Esophagus squamous epithelium (tissue), 5 donors: ENCODE measurements around the gene MRGPRF. TPM values are rescaled to one million over a fixed set of nuclear protein-coding genes. Genes with fewer than 3 reads are reported as not detected.
"Not testable (repeated sequence)": the region's sequence is repeated elsewhere in the genome, so short reads cannot be mapped to it uniquely, and the experiment has no call there.

ENCODE experiments used
- DNase-seq: peaks from one replicate; lab custom pipeline; 2025; lab: John Stamatoyannopoulos, UW
- H3K27ac ChIP-seq, 4 donors: fragments of 200-600 bp; sonication (generic); one replicate each; pipeline ENCODE4 v1.5.1; 2016 to 2019; ENCODE audit warnings: mild to moderate bottlenecking in 1 of 4
- H3K27me3 ChIP-seq, 4 donors: fragments of 200-600 bp; sonication (generic); 1 replicate in 3 of 4; 2 replicates in 1 of 4; pipeline versions ENCODE4 v1.5.1 to v1.6.0; 2017 to 2021; ENCODE audit warnings: antibody characterized with exemption in 1 of 4
- H3K36me3 ChIP-seq, 3 donors: fragments of 200-600 bp; sonication (generic); one replicate each; pipeline ENCODE4 v1.5.1; 2016 to 2019
- H3K4me1 ChIP-seq, 3 donors: fragments of 200-600 bp; sonication (generic); one replicate each; pipeline ENCODE4 v1.5.1; 2017 to 2019
- H3K4me3 ChIP-seq, 4 donors: fragments of 200-600 bp; sonication (generic); 1 replicate in 3 of 4; 2 replicates in 1 of 4; pipeline ENCODE4 v1.5.1; 2016 to 2019; ENCODE audit warnings: mild to moderate bottlenecking in 2 of 4, moderate library complexity in 1 of 4
- H3K9me3 ChIP-seq, 3 donors: fragments of 200-600 bp; sonication (generic); one replicate each; pipeline ENCODE4 v1.5.1; 2016 to 2019
- POLR2A ChIP-seq, 4 donors: fragments of 450-650 bp; IDR thresholded peaks; one replicate each; pipeline ENCODE4 v1.6.1; 2017; ENCODE audit warnings: antibody characterized with exemption in 4 of 4, mild to moderate bottlenecking in 4 of 4, moderate library complexity in 3 of 4
- WGBS, 2 donors: methylation state at CpG; one replicate each; pipeline ENCODE4 v1.1.5; 2018; 5-methylcytosine and 5-hydroxymethylcytosine counted together
- intact Hi-C: fragments of 100-400 bp; cut with DNase I; formaldehyde crosslinking; loops from one replicate; pipeline ENCODE4 v1.15.0; 2022
- total RNA-seq, 4 donors: library from RNA; depleted of rRNA; stranded (reverse); fragments of >200 nt; gene quantifications; one replicate each; pipeline ENCODE4 v1.1.0, GENCODE V29; 2016
- TF ChIP-seq, protein P1 (sequence below), 6 experiments: fragments of 450-650 bp in 4 of 6; fragments of 200-600 bp in 2 of 6; sonication (generic) in 2 of 6; IDR thresholded peaks; one replicate each; pipeline ENCODE4 v1.5.1; 2016 to 2019; ENCODE audit warnings: antibody characterized with exemption in 6 of 6, mild to moderate bottlenecking in 4 of 6, moderate library complexity in 4 of 6
- donor health status: DM: yes; HTN: yes; CAD: no.

Gene MRGPRF
- total RNA-seq, 4 donors from 2014 or later = 1.3 to 14.3 (median 6.1) TPM

DNA sequence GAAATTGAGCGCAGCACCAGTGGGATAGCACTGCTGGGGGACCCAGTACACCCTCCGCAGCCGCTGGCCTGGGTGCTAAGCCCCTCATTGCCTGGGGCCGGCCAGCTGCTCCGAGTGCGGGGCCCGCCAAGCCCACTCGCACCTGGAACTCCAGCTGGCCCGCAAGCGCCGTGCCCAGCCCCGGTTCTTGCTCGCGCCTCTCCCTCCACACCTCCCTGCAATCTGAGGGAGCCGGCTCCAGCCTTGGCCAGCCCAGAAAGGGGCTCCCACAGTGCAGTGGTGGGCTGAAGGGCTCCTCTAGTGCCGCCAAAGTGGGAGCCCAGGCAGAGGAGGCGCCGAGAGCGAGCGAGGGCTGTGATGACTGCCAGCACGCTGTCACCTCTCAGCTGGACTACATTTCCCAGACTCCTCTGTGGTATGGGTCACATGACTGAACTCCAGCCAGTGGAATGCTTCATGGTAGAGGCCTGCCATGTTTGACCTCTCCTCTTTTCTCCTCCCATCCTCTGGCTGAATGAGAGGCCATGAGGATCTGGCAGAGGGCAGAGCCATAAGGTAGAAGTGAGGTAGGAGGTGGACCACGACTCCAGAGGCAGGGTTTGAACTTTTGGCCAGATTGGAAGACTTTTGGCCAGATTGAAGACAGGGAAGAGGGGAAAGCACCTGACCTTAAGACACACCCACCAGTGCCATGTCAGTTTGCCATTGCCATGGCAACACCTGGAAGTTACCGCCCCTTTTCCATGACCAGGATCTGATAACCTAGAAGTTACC lies 38.4 kb downstream of the MRGPRF start:
- no peaks in the 10 kb centered on the region for H3K36me3 ChIP-seq
- H3K27me3 ChIP-seq = peaks cover 0 to 13% (median 0%) of the 10 kb centered on the region in 4 donors
- intact Hi-C loops = no loop called here
- peaks cover 0 to 6% (median 4%) of the 10 kb centered on the region in 3 donors for H3K4me1 ChIP-seq
- WGBS, 2 donors = 87 to 91% methylated on average over 4 of the region's 23 CpGs
- no peaks in the 10 kb centered on the region for H3K9me3 ChIP-seq
- DNase-seq = no peak
- TF ChIP-seq, protein P1, sequence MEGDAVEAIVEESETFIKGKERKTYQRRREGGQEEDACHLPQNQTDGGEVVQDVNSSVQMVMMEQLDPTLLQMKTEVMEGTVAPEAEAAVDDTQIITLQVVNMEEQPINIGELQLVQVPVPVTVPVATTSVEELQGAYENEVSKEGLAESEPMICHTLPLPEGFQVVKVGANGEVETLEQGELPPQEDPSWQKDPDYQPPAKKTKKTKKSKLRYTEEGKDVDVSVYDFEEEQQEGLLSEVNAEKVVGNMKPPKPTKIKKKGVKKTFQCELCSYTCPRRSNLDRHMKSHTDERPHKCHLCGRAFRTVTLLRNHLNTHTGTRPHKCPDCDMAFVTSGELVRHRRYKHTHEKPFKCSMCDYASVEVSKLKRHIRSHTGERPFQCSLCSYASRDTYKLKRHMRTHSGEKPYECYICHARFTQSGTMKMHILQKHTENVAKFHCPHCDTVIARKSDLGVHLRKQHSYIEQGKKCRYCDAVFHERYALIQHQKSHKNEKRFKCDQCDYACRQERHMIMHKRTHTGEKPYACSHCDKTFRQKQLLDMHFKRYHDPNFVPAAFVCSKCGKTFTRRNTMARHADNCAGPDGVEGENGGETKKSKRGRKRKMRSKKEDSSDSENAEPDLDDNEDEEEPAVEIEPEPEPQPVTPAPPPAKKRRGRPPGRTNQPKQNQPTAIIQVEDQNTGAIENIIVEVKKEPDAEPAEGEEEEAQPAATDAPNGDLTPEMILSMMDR (IDR thresholded peaks at IDR 0.05) = no peak
- no peak for TF ChIP-seq POLR2A (IDR thresholded peaks at IDR 0.05)
- H3K4me3 ChIP-seq = no peak overlapping the region
- no peak overlapping the region for H3K27ac ChIP-seq

DNA sequence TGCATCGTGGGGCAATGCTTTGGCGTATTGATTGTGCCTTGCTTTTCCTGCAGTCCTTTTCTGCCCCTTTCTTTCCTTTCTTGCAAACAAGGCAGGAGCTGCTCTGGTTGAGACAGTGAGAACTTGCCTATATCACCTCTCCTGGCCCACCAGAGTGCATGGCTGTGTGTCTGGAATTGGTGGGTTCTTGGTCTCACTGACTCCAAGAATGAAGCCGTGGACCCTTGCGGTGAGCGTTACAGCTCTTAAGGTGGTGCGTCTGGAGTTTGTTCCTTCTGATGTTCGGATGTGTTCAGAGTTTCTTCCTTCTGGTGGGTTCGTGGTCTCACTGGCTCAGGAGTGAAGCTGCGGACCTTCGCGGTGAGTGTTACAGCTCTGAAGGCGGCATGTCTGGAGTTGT lies 39.3 kb downstream of the MRGPRF start:
- H3K4me3 ChIP-seq, DNase-seq, H3K27ac ChIP-seq, H3K9me3 ChIP-seq, H3K27me3 ChIP-seq, H3K4me1 ChIP-seq, H3K36me3 ChIP-seq, intact Hi-C loops: not testable (repeated sequence)
- 75 to 87% methylated on average over 7 to 10 of the region's 12 CpGs for WGBS, 2 donors

DNA sequence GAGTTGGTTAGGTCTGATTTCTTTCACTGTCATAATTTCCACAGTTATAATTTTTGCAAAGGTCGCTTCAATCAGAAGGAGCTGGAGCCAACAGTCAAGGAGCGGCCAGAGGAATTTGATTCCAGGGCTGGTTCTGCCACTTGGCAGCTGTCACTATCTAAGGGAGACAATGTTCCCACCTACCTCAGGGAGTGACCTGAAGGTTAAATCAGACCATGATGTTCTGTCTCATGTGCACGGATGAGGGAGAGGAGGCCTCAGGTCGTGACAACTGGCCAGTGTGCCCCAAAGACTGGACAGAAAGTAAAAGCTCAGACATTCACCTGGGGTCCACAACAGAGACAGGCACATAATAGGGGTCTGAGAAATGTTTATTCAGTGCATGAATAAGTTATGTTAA lies 39.8 kb downstream of the MRGPRF start:
- intact Hi-C loops = no loop called here

DNA sequence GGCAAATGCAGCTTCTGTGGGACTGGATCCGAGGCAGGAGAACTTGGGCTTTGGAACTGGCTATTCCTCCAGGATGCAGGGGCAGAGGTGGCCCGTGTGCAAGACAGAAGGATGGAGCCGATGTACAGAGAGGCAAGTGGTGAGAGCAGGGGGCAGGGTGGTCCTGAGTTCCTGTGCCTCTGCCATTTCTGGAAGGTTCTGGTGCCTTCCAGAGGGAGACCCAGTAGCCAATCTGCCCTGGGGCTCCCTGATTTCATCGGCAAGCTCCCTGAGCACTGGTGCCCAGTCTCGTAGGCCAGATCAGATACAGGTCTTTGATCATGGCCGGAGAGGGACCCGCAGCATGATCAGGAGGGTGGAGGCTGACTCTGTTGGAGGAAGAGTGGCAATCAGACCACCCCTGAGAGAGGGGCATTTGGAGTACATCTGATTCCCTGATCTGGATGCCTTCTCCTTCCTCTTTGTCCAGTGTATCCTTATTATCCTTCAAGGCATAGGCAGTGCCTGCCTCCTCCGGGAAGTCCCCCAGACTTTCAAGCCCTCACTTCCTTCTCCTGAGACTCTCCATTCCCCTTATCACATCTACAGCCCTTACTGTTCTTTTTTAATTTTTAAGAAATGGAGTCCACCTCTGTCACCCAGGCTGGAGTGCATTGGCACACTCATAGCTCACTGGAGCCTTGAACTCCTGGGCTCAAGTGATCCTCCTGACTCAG lies 42.0 kb downstream of the MRGPRF start:
- intact Hi-C loops = no loop called here
- WGBS, 2 donors = 73 to 82% methylated on average over 4 to 7 of the region's 8 CpGs
- Histone ChIP-seq H3K4me1 (no peaks in the 10 kb centered on the region), H3K27me3 (peaks cover 0 to 11% (median 0%) of the 10 kb centered on the region in 4 donors), H3K36me3 (no peaks in the 10 kb centered on the region), H3K4me3 (no peak overlapping the region), H3K9me3 (no peaks in the 10 kb centered on the region), H3K27ac (no peak overlapping the region)
- DNase-seq = no peak
- TF ChIP-seq POLR2A (IDR thresholded peaks at IDR 0.05) = no peak
- TF ChIP-seq, protein P1 (IDR thresholded peaks at IDR 0.05) = no peak

More for the DNA sequence above, 39.8 kb downstream of the MRGPRF start:
- Histone ChIP-seq H3K27me3 (peaks cover 0 to 11% (median 0%) of the 10 kb centered on the region in 4 donors), H3K27ac (no peak overlapping the region), H3K4me1 (no peaks in the 10 kb centered on the region), H3K9me3 (no peaks in the 10 kb centered on the region), H3K36me3 (no peaks in the 10 kb centered on the region), H3K4me3 (no peak overlapping the region)
- TF ChIP-seq POLR2A (IDR thresholded peaks at IDR 0.05) = no peak
- TF ChIP-seq, protein P1 (IDR thresholded peaks at IDR 0.05) = no peak
- no peak for DNase-seq
- WGBS, 2 donors = 61 to 65% methylated on average over 3 to 4 of the region's 4 CpGs

DNA sequence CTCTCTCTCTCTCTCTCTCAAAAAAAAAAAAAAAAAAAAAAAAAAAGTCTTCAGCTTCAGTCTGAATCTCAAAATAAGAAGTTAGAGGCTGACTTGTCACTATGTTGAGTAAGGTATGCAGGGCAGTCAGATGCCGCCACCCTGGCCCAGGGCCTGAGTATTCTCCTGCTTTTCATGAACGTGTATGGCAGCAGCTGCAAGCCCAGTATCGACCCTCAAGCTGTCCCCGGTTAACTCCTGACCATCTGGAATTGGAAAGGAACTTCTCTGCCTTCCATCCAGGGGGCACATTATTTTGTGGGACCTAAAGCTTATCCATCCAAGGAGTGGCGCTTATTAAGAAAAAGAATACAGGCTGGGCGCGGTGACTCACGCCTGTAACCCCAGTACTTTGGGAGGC lies 43.7 kb downstream of the MRGPRF start:
- H3K27ac ChIP-seq = no peak overlapping the region
- WGBS, 2 donors = 61 to 72% methylated on average over 6 to 8 of the region's 8 CpGs
- H3K4me1 ChIP-seq = no peaks in the 10 kb centered on the region
- H3K9me3 ChIP-seq = no peaks in the 10 kb centered on the region
- intact Hi-C loops = no loop called here
- TF ChIP-seq POLR2A (IDR thresholded peaks at IDR 0.05) = no peak
- TF ChIP-seq, protein P1 (IDR thresholded peaks at IDR 0.05) = no peak
- no peaks in the 10 kb centered on the region for H3K36me3 ChIP-seq
- DNase-seq = no peak
- peaks cover 0 to 11% (median 0%) of the 10 kb centered on the region in 4 donors for H3K27me3 ChIP-seq
- H3K4me3 ChIP-seq = no peak overlapping the region
